ENCODE measurements around the gene CEBPB.

Gene CEBPB

GRCh38 chr20:50190251-50191064, at the start of gene CEBPB:
TSS of gene CEBPB (plus strand) at chr20:50190830. CDS start at chr20:50191034, 204 bp downstream.
- DNase-seq (peak; percentile 89 to 90), ATAC-seq (peak; percentile 70)
- H3K9me3 Mint-ChIP-seq, result no peaks in the 10 kb centered on the region
- H3K4me1 Mint-ChIP-seq, result peaks cover 50% of the 10 kb centered on the region
- peaks cover 10% of the 10 kb centered on the region for H3K27me3 Mint-ChIP-seq
- peak within 1 kb of the TSS; percentile 76 to 80 for H3K4me3 Mint-ChIP-seq
- H3K27ac Mint-ChIP-seq, result peak within 1 kb of the TSS; percentile 91 to 99

- DNase-seq (no peak), ATAC-seq (no peak)
- Mint-ChIP-seq H3K27me3 (no peaks in the 10 kb centered on the region), H3K4me1 (peaks cover 33% of the 10 kb centered on the region), H3K4me3 (no peak overlapping the region), H3K9me3 (no peaks in the 10 kb centered on the region), H3K27ac (peak overlapping the region in 1 of 2 donors; percentile 34)
These were observed 49.5 kb upstream of the CEBPB start for GRCh38 chr20:50141018-50141675.

GRCh38 chr20:50141811-50142561, 48.6 kb upstream of the CEBPB start:
- no peaks in the 10 kb centered on the region for H3K27me3 Mint-ChIP-seq
- DNase-seq (no peak), ATAC-seq (no peak)
- H3K4me1 Mint-ChIP-seq, result peaks cover 41% of the 10 kb centered on the region
- H3K9me3 Mint-ChIP-seq, result no peaks in the 10 kb centered on the region
- no peak overlapping the region for H3K4me3 Mint-ChIP-seq
- H3K27ac Mint-ChIP-seq, result peak overlapping the region in 1 of 2 donors; percentile 36

GRCh38 chr20:50142812-50143211, 47.8 kb upstream of the CEBPB start:
- Mint-ChIP-seq H3K9me3 (no peaks in the 10 kb centered on the region), H3K4me3 (no peak overlapping the region), H3K4me1 (peaks cover 43% of the 10 kb centered on the region), H3K27me3 (no peaks in the 10 kb centered on the region), H3K27ac (no peak overlapping the region)
- DNase-seq (no peak), ATAC-seq (no peak)

DNA sequence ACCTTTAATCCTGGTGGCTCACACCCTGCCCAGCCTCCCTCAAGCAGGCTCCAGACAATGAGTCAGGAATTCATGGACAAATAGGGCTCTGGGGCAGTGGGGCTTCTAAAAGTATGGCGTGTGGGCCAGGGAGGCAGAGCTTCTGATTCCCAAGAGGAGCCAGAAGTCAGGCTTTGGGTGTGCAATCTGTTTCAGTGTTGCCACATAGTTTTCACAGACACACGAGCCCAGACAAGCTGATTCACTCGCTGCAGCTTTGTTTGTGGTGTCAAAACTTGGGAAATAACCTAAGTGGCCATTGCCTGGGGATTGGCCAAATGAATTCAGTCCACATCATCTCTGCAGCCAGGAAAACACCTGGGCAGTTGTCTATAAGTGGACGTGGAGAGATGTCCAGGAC, 46.3 kb upstream of the CEBPB start:
- Mint-ChIP-seq H3K9me3 (no peaks in the 10 kb centered on the region), H3K4me1 (peaks cover 58% of the 10 kb centered on the region), H3K27ac (no peak overlapping the region), H3K4me3 (no peak overlapping the region), H3K27me3 (no peaks in the 10 kb centered on the region)
- DNase-seq (no peak), ATAC-seq (no peak)

- DNase-seq (no peak), ATAC-seq (no peak)
- Mint-ChIP-seq H3K4me3 (no peak overlapping the region), H3K4me1 (peaks cover 64% of the 10 kb centered on the region), H3K27me3 (no peaks in the 10 kb centered on the region), H3K27ac (peak overlapping the region; percentile 97 to 98), H3K9me3 (no peaks in the 10 kb centered on the region)
These were observed 45.1 kb upstream of the CEBPB start for GRCh38 chr20:50145566-50145965.

- Mint-ChIP-seq H3K9me3 (no peaks in the 10 kb centered on the region), H3K4me3 (peak overlapping the region; percentile 80 to 84), H3K27ac (peak overlapping the region; percentile 97 to 98), H3K27me3 (no peaks in the 10 kb centered on the region), H3K4me1 (peaks cover 66% of the 10 kb centered on the region)
- DNase-seq, result no peak
- ATAC-seq, result no peak
These were observed 44.4 kb upstream of the CEBPB start for GRCh38 chr20:50146214-50146613.

- no peaks in the 10 kb centered on the region for H3K27me3 Mint-ChIP-seq
- H3K4me3 Mint-ChIP-seq, result peak overlapping the region; percentile 80 to 84
- DNase-seq (peak; percentile 54 to 79), ATAC-seq (peak; percentile 98)
- H3K9me3 Mint-ChIP-seq, result no peaks in the 10 kb centered on the region
- H3K27ac Mint-ChIP-seq, result peak overlapping the region; percentile 97 to 98
- peaks cover 74% of the 10 kb centered on the region for H3K4me1 Mint-ChIP-seq
These were observed 43.6 kb upstream of the CEBPB start for GRCh38 chr20:50146732-50147662.

GRCh38 chr20:50149481-50150254, 41.0 kb upstream of the CEBPB start:
- H3K4me3 Mint-ChIP-seq, result peak overlapping the region in 1 of 2 donors; percentile 22
- DNase-seq, result no peak

DNA sequence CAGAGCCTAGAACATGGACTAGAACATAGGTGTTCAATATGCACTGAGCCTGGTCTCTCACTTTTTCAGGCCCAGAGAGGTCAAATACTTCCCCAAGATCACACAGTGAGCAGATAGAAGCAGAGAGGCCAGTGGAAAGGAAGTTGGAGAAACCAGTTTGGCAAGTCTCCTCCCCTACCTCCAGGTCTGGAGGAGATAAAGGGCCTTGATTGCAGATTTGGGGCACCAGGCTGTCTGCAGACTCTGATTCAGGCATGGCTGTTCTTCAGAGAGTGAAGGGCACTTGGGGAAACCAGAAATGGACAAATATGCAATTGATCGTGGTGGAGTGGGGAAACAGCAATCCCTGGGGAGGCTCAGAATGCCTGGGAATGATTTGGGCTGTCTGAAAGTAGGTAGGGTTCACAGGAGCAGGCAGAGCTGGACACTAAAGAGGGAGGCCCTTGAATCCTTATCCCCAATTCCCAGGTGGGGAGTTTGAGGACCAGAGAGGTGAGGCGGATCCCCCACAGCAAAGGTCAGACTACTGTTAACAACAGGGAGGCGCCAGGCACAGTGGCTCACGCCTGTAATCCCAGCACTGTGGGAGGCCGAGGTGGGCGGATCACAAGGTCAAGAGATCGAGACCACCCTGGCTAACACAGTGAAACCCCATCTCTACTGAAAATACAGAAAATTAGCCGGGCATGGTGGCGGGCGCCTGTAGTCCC, 39.4 kb upstream of the CEBPB start:
- Mint-ChIP-seq H3K27me3 (no peaks in the 10 kb centered on the region), H3K4me1 (peaks cover 78% of the 10 kb centered on the region), H3K9me3 (no peaks in the 10 kb centered on the region), H3K27ac (peak overlapping the region; percentile 72 to 81), H3K4me3 (peak overlapping the region; percentile 89 to 93)
- no peak for ATAC-seq
- DNase-seq, result no peak

More at GRCh38 chr20:50149481-50150254, 41.0 kb upstream of the CEBPB start:
- ATAC-seq, result no peak
- H3K9me3 Mint-ChIP-seq, result no peaks in the 10 kb centered on the region
- no peaks in the 10 kb centered on the region for H3K27me3 Mint-ChIP-seq
- peaks cover 84% of the 10 kb centered on the region for H3K4me1 Mint-ChIP-seq
- H3K27ac Mint-ChIP-seq, result peak overlapping the region in 1 of 2 donors; percentile 27

- peak overlapping the region; percentile 89 to 93 for H3K4me3 Mint-ChIP-seq
- H3K4me1 Mint-ChIP-seq, result peaks cover 64% of the 10 kb centered on the region
- H3K27me3 Mint-ChIP-seq, result no peaks in the 10 kb centered on the region
- DNase-seq, result no peak
- ATAC-seq, result no peak
- H3K27ac Mint-ChIP-seq, result peak overlapping the region; percentile 92 to 96
- H3K9me3 Mint-ChIP-seq, result no peaks in the 10 kb centered on the region
These were observed 38.1 kb upstream of the CEBPB start for GRCh38 chr20:50152394-50153152.

GRCh38 chr20:50153153-50153499, 37.5 kb upstream of the CEBPB start:
- Mint-ChIP-seq H3K27me3 (no peaks in the 10 kb centered on the region), H3K27ac (peak overlapping the region; percentile 92 to 96), H3K4me1 (peaks cover 59% of the 10 kb centered on the region), H3K4me3 (peak overlapping the region; percentile 89 to 93), H3K9me3 (no peaks in the 10 kb centered on the region)
- no peak for DNase-seq
- peak; percentile 1 for ATAC-seq
